Measurements from ENCODE around the gene NFE2L1. TPM values are rescaled to one million over a fixed set of nuclear protein-coding genes. Genes with fewer than 3 reads are reported as not detected.
A peak's percentile ranks its signal among the peaks of the same experiment; 100 is the strongest.

Gene NFE2L1
- total and polyA plus RNA-seq, 2 of the 8 experiments (the other 6 are each of a cell fraction or from before 2014, with no cell fraction given): 140 to 143 TPM

DNA sequence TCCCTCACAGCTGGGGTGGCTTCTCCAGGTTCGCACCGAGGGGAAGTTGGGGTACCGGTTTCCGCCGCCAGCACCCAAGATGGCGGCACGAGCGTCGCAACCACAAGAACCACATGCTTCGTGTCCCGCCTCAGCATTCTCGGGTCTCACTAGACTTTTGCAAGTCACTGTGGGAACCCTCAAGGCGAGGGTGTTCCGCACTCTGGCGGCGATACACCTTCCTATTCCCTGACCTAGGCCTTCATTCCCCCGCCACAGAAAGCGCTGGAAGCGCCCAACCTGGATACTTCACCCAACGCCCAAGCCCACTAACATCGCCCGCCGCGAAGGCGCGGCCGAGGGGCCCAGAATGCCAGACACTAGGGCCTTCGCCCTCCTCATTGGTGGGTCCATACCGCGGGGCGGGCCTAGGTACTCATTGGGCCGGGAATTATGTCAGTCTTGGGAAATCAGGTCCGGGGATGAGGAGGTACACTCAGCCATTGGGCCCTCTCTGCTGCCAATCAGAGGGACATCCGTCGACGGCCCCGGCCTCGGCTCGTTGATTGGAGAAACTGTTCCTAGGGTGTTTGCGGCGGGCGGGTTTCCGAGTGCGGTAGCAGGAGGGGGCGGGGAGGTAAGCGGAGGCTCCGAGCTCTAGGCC lies at the start of gene NFE2L1 (continued):
- no peak; the same call in 1 of the 2 replicates for TF ChIP-seq BACH1 (IDR thresholded peaks at IDR 0.05; ENCODE audit: low read length)
- no peak for TF ChIP-seq SIRT6 (IDR thresholded peaks at IDR 0.05; ENCODE audit: low read length)
- TF ChIP-seq RBBP5 (IDR thresholded peaks at IDR 0.05; ENCODE audit: borderline replicate concordance, low read depth, low read length): 0 out of 2 replicates have a peak, but pooled peaks have one; percentile 47
- TF ChIP-seq CBX8 (IDR thresholded peaks at IDR 0.05; ENCODE audit: borderline replicate concordance, low read depth, low read length): no peak
- peak; percentile 78; the same call in 1 of the 2 replicates for TF ChIP-seq SP4 (IDR thresholded peaks at IDR 0.05; ENCODE audit: low read length)
- TF ChIP-seq TBP (IDR thresholded peaks at IDR 0.05; ENCODE audit: low read depth, low read length): peak; percentile 91
- TF ChIP-seq TAF7 (optimal IDR thresholded peaks at IDR 0.05; ENCODE audit: borderline replicate concordance, low read depth, low read length): peak; percentile 92
- TF ChIP-seq RAD21 (IDR thresholded peaks at IDR 0.05 in 1 of 2, conservative IDR thresholded peaks at IDR 0.05 in 1 of 2; ENCODE audit: low read depth in 2 of 2, low read length in 2 of 2): no peak
- peak; percentile 90 for TF ChIP-seq PHF8 (conservative IDR thresholded peaks at IDR 0.05; ENCODE audit: low read depth, low read length)
- TF ChIP-seq GABPA (IDR thresholded peaks at IDR 0.05; ENCODE audit: borderline replicate concordance, insufficient read depth, low read length): peak; percentile 30; the same call in 1 of the 2 replicates
- peak; percentile 88 for TF ChIP-seq SP2 (IDR thresholded peaks at IDR 0.05; ENCODE audit: low read length)
- no peak for TF ChIP-seq POU5F1 (IDR thresholded peaks at IDR 0.05; ENCODE audit: low read depth, low read length)
- TF ChIP-seq BRCA1 (IDR thresholded peaks at IDR 0.05; ENCODE audit: low read depth, low read length): no peak
- no peak for TF ChIP-seq NANOG (IDR thresholded peaks at IDR 0.05; ENCODE audit: insufficient read depth, low read depth, low read length, poor library complexity, severe bottlenecking)
- peak; percentile 51; the same call in 1 of the 2 replicates for TF ChIP-seq TEAD4 (IDR thresholded peaks at IDR 0.05; ENCODE audit: low read depth, low read length)
- peak; percentile 77 for TF ChIP-seq KDM4A (IDR thresholded peaks at IDR 0.05; ENCODE audit: low read depth, low read length, severe bottlenecking)

All from H1 (cell line).